Measurements from ENCODE around the gene RC3H2. TPM values are rescaled to one million over a fixed set of nuclear protein-coding genes. Genes with fewer than 3 reads are reported as not detected.
"Not testable (repeated sequence)": the region's sequence is repeated elsewhere in the genome, so short reads cannot be mapped to it uniquely, and the experiment has no call there.

Gene RC3H2
- total and polyA plus RNA-seq, 2 donors (not counting 1 experiment from before 2014, with no cell fraction given), result 35.7 to 43.1 TPM

DNA sequence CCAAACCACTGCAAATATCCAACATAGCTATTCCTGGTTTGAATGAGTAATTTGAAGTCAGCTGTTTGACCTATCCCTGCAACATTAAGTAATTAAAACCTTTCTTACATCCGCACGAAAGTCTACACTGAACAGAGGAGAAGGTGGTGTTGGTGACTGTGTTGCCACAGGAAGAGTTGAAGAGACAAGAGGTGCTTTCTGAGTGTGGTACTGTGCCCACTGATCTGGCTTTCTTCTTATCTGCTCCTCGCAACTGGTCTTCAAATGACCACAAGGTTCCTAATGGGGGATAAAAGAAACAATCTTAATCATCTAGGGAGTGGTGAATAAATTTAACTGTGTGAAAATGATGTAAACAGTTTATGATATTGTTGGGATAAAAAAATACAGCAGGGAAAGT is 47.3 kb downstream of the RC3H2 start:
- Histone ChIP-seq H3K4me2 (ENCODE audit: extremely low read depth, insufficient read depth, low read length) (no peak overlapping the region), H3K79me2 (ENCODE audit: control insufficient read depth, insufficient read depth, low read length) (no peaks in the 10 kb centered on the region), H3K9me3 (ENCODE audit: control insufficient read depth, insufficient read depth, low read depth, low read length) (no peaks in the 10 kb centered on the region), H3K4me1 (ENCODE audit: control insufficient read depth, extremely low read depth, insufficient read depth, low read length) (no peaks in the 10 kb centered on the region), H3K4me3 (replicated peaks in 1 of 4; ENCODE audit: control extremely low read depth in 1 of 4, insufficient read depth in 1 of 4, low read depth in 3 of 4, low read length in 4 of 4) (no peak overlapping the region), H3K36me3 (ENCODE audit: control insufficient read depth, insufficient read depth, low read length) (peaks cover 10% of the 10 kb centered on the region), H3K9ac (ENCODE audit: insufficient read depth, low read length) (no peak overlapping the region), H3K27ac (ENCODE audit: insufficient read depth, low read length) (no peak overlapping the region), H4K20me1 (ENCODE audit: control insufficient read depth, extremely low read depth, insufficient read depth, low read length) (no peaks in the 10 kb centered on the region), H3K27me3 (ENCODE audit: control insufficient read depth, insufficient read depth, low read length) (no peaks in the 10 kb centered on the region), H2AFZ (ENCODE audit: low read length) (no peak overlapping the region)
- TF ChIP-seq, protein P1, sequence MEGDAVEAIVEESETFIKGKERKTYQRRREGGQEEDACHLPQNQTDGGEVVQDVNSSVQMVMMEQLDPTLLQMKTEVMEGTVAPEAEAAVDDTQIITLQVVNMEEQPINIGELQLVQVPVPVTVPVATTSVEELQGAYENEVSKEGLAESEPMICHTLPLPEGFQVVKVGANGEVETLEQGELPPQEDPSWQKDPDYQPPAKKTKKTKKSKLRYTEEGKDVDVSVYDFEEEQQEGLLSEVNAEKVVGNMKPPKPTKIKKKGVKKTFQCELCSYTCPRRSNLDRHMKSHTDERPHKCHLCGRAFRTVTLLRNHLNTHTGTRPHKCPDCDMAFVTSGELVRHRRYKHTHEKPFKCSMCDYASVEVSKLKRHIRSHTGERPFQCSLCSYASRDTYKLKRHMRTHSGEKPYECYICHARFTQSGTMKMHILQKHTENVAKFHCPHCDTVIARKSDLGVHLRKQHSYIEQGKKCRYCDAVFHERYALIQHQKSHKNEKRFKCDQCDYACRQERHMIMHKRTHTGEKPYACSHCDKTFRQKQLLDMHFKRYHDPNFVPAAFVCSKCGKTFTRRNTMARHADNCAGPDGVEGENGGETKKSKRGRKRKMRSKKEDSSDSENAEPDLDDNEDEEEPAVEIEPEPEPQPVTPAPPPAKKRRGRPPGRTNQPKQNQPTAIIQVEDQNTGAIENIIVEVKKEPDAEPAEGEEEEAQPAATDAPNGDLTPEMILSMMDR (conservative IDR thresholded peaks at IDR 0.05 in 1 of 2, IDR thresholded peaks at IDR 0.05 in 1 of 2; ENCODE audit: low read depth in 1 of 2, low read length in 2 of 2), result no peak
- no peak for TF ChIP-seq EZH2 (IDR thresholded peaks at IDR 0.05; ENCODE audit: low read length, missing control alignments)
- no peak for DNase-seq (ENCODE audit: low read depth in 2 of 2)

DNA sequence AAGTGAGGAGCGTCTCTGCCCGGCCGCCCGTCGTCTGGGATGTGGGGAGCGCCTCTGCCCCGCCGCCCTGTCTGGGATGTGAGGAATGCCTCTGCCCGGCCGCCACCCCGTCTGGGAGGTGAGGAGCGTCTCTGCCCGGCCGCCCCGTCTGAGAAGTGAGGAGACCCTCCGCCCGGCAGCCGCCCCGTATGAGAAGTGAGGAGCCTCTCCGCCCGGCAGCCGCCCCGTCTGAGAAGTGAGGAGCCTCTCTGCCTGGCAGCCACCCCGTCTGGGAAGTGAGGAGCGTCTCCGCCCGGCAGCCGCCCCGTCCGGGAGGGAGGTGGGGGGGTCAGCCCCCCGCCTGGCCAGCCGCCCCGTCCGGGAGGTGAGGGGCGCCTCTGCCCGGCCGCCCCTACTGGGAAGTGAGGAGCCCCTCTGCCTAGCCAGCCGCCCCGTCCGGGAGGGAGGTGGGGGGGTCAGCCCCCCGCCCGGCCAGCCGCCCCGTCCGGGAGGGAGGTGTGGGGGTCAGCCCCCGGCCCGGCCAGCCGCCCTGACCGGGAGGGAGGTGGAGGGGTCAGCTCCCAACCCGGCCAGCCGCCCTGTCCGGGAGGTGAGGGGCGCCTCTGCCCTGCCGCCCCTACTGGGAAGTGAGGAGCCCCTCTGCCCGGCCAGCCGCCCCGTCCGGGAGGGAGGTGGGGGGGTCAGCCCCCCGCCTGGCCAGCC is 52.9 kb downstream of the RC3H2 start:
- not testable (repeated sequence) for H3K4me2 ChIP-seq (ENCODE audit: extremely low read depth, insufficient read depth, low read length); H2AFZ ChIP-seq (ENCODE audit: low read length); H3K9ac ChIP-seq (ENCODE audit: insufficient read depth, low read length); H4K20me1 ChIP-seq (ENCODE audit: control insufficient read depth, extremely low read depth, insufficient read depth, low read length); H3K9me3 ChIP-seq (ENCODE audit: control insufficient read depth, insufficient read depth, low read depth, low read length); H3K79me2 ChIP-seq (ENCODE audit: control insufficient read depth, insufficient read depth, low read length); H3K4me1 ChIP-seq (ENCODE audit: control insufficient read depth, extremely low read depth, insufficient read depth, low read length); H3K4me3 ChIP-seq (replicated peaks in 1 of 4; ENCODE audit: control extremely low read depth in 1 of 4, insufficient read depth in 1 of 4, low read depth in 3 of 4, low read length in 4 of 4); H3K27ac ChIP-seq (ENCODE audit: insufficient read depth, low read length); DNase-seq (ENCODE audit: low read depth in 2 of 2); H3K27me3 ChIP-seq (ENCODE audit: control insufficient read depth, insufficient read depth, low read length)
- peaks cover 11% of the 10 kb centered on the region for H3K36me3 ChIP-seq (ENCODE audit: control insufficient read depth, insufficient read depth, low read length)

DNA sequence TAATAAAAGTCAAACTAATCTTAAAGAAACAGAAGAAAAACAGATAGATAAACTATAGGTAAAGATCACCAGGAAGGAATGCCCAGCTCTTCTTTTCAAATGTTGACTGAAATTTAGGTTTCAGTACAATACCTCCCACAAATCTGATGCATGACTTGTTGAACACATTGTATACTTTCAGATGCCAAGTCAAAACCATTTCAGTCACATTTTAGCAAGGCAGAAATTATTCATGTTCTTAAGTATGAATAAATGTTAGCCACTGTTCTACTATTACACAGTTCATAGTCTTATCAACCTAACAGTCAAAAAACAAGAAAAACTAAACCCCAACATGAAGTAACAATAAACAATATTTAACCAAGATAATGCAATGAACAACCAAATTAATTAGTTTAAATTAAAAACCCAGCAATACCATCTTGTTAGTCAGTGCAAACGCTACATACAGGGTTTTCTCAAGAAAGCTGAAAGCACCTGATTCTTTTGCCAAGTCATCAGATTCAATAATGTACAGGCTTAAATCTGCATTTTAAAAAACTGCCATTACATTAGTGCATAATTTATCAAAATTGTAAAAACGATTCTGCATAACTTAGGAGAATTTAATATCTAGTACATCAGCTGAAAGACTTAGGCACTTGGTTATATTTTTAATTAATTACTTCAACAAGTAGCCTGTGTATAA is 56.8 kb downstream of the RC3H2 start:
- Histone ChIP-seq H3K9me3 (ENCODE audit: control insufficient read depth, insufficient read depth, low read depth, low read length) (no peaks in the 10 kb centered on the region), H3K79me2 (ENCODE audit: control insufficient read depth, insufficient read depth, low read length) (no peaks in the 10 kb centered on the region), H3K4me1 (ENCODE audit: control insufficient read depth, extremely low read depth, insufficient read depth, low read length) (no peaks in the 10 kb centered on the region), H3K4me2 (ENCODE audit: extremely low read depth, insufficient read depth, low read length) (no peak overlapping the region), H4K20me1 (ENCODE audit: control insufficient read depth, extremely low read depth, insufficient read depth, low read length) (no peaks in the 10 kb centered on the region), H3K27ac (ENCODE audit: insufficient read depth, low read length) (no peak overlapping the region), H2AFZ (ENCODE audit: low read length) (no peak overlapping the region), H3K36me3 (ENCODE audit: control insufficient read depth, insufficient read depth, low read length) (peaks cover 4% of the 10 kb centered on the region), H3K27me3 (ENCODE audit: control insufficient read depth, insufficient read depth, low read length) (no peaks in the 10 kb centered on the region), H3K9ac (ENCODE audit: insufficient read depth, low read length) (no peak overlapping the region), H3K4me3 (replicated peaks in 1 of 4; ENCODE audit: control extremely low read depth in 1 of 4, insufficient read depth in 1 of 4, low read depth in 3 of 4, low read length in 4 of 4) (no peak overlapping the region)
- TF ChIP-seq EZH2 (IDR thresholded peaks at IDR 0.05; ENCODE audit: low read length, missing control alignments), result no peak
- TF ChIP-seq, protein P1 (conservative IDR thresholded peaks at IDR 0.05 in 1 of 2, IDR thresholded peaks at IDR 0.05 in 1 of 2; ENCODE audit: low read depth in 1 of 2, low read length in 2 of 2), result no peak
- no peak for DNase-seq (ENCODE audit: low read depth in 2 of 2)
